Body of pancreas (tissue), 4 donors: ENCODE data around the gene ZBTB49. TPM values are rescaled to one million over a fixed set of nuclear protein-coding genes. Genes with fewer than 3 reads are reported as not detected.

Experiments
- ATAC-seq: fragments of 150-250 bp; one replicate; pipeline ENCODE4 v1.9.1; 2016
- DNase-seq, 4 donors: peaks; one replicate each; pipeline ENCODE4 v3.0.0-alpha.2; 2019
- H3K27ac ChIP-seq, 4 donors: fragments of 200-600 bp; sonication (generic); 1 replicate in 3 of 4; 2 replicates in 1 of 4; pipeline versions ENCODE4 v1.5.1 to v1.6.1; 2016 to 2019; ENCODE audit warnings: mild to moderate bottlenecking in 1 of 4, mixed read lengths in 1 of 4, moderate library complexity in 1 of 4
- H3K27me3 ChIP-seq, 2 donors: fragments of 200-600 bp; sonication (generic); one replicate each; pipeline ENCODE4 v1.6.0; 2016; ENCODE audit warnings: mild to moderate bottlenecking in 1 of 2
- H3K36me3 ChIP-seq, 2 donors: fragments of 200-600 bp; sonication (generic); replicated peaks in 1 of 2; 2 replicates each; pipeline ENCODE4 v1.5.1; 2016; ENCODE audit warnings: low read depth in 2 of 2; ENCODE audit not compliant: insufficient read depth in 1 of 2
- H3K4me1 ChIP-seq: fragments of 200-600 bp; sonication (generic); one replicate; pipeline ENCODE4 v1.6.0; 2016
- H3K4me3 ChIP-seq, 2 donors: fragments of 200-600 bp; sonication (generic); 1 replicate in 1 of 2; 2 replicates in 1 of 2; pipeline ENCODE4 v1.5.1; 2016 to 2019
- H3K9me3 ChIP-seq, 3 donors: fragments of 200-600 bp; sonication (generic); 1 replicate in 2 of 3; 2 replicates in 1 of 3; pipeline ENCODE4 v1.5.1; 2016
- POLR2A ChIP-seq, 3 donors: fragments of 450-650 bp; IDR thresholded peaks; one replicate each; pipeline ENCODE4 v1.6.1; 2016; ENCODE audit warnings: antibody characterized with exemption in 3 of 3, mild to moderate bottlenecking in 2 of 3
- WGBS, 2 donors: methylation state at CpG; one replicate each; pipeline ENCODE4 v1.1.5; 2017; 5-methylcytosine and 5-hydroxymethylcytosine counted together
- intact Hi-C: fragments of 100-400 bp; cut with DNase I; formaldehyde crosslinking; loops from one replicate; pipeline ENCODE4 v1.15.1; 2023
- total RNA-seq, 2 donors: library from RNA; depleted of rRNA; stranded (reverse); fragments of >200 nt; gene quantifications; one replicate each; pipeline ENCODE4 v1.1.0, GENCODE V29; 2016
- TF ChIP-seq, protein P1 (sequence below), 7 experiments: fragments of 450-650 bp in 4 of 7; fragments of 200-600 bp in 3 of 7; sonication (generic) in 3 of 7; IDR thresholded peaks; one replicate each; pipeline ENCODE4 v1.5.1; 2016 to 2019; ENCODE audit warnings: antibody characterized with exemption in 7 of 7

The ZBTB49 gene
- total RNA-seq, 2 donors from 2014 or later, result 9.1 to 23.4 TPM

DNA sequence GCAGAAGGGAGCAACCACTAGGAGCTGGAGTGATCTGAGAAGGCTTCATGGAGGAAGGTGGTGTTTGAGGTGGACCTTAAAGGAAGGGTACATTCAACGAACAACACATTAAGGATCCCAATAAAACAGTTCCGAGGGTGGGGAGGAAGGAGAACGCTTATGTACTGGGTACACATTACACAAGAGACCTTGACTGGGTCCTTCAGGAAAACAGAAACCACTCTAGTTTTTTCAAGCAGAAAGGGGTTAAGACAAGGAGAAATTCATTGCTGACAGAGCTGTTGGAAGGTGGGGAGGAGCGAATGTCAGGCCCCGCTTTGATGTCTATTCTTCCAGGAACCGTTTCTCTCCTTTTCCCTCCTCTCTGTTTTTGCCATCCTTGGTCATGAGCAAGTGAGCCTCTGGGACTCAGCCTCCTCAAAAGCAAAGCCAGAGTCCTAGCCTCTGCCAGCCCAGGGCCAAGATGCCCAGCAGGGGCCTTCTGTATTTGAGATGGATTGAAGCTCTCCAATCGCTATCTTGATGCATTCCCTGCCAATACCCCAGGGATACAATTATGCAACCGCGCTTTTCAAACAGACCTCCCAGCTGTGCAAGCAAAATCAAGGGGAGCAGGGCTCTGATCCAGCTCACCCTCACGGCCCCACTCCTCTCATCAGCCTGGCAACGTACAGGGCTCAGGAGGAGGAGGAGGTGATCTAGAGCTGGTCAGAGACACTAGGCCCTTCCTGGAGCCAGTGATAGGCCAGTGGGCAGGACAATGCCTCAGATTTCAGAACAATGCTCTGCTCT lies 48.4 kb downstream of the ZBTB49 start:
- Histone ChIP-seq H3K9me3 (no peaks in the 10 kb centered on the region), H3K4me3 (no peak overlapping the region), H3K36me3 (no peaks in the 10 kb centered on the region), H3K27ac (no peak overlapping the region), H3K4me1 (no peaks in the 10 kb centered on the region), H3K27me3 (no peaks in the 10 kb centered on the region)
- no peak for DNase-seq
- TF ChIP-seq, protein P1, sequence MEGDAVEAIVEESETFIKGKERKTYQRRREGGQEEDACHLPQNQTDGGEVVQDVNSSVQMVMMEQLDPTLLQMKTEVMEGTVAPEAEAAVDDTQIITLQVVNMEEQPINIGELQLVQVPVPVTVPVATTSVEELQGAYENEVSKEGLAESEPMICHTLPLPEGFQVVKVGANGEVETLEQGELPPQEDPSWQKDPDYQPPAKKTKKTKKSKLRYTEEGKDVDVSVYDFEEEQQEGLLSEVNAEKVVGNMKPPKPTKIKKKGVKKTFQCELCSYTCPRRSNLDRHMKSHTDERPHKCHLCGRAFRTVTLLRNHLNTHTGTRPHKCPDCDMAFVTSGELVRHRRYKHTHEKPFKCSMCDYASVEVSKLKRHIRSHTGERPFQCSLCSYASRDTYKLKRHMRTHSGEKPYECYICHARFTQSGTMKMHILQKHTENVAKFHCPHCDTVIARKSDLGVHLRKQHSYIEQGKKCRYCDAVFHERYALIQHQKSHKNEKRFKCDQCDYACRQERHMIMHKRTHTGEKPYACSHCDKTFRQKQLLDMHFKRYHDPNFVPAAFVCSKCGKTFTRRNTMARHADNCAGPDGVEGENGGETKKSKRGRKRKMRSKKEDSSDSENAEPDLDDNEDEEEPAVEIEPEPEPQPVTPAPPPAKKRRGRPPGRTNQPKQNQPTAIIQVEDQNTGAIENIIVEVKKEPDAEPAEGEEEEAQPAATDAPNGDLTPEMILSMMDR (IDR thresholded peaks at IDR 0.05), result no peak
- no peak for TF ChIP-seq POLR2A (IDR thresholded peaks at IDR 0.05)
- no peak for ATAC-seq
- WGBS, 2 donors, result 43 to 46% methylated on average over 9 to 11 of the region's 11 CpGs
- intact Hi-C loops, result no loop called here

DNA sequence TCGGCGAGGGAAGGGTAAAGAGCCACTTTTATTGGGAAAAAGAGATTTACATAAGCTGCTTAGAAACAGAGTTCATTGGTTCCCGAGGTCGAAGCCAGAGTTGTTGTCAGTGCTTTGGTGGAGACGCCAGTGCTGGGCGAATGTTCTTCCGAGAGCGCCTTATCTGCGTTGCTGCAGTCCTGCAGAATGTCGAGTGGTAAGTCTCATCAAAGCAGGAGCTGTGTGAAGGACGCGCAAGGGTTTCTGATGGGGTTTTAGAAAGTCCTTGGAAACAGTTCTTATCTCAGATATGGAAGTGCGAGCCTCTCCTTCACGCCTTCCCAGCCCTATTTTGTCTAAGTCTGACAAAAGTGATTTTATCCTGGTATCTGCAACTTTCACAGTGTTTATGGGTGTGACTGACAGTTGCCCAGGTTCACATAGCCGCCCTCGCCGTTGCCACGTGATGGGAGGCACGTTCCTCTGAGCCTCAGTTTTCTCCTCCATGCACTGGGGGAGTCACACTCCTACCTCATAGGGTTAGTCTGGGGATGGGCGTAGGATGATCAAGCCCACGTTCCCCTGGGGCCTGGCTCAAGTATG lies 49.5 kb downstream of the ZBTB49 start:
- H3K4me1 ChIP-seq, result no peaks in the 10 kb centered on the region
- ATAC-seq (no peak), DNase-seq (no peak)
- TF ChIP-seq, protein P1 (IDR thresholded peaks at IDR 0.05), result no peak
- no peak for TF ChIP-seq POLR2A (IDR thresholded peaks at IDR 0.05)
- no peaks in the 10 kb centered on the region for H3K9me3 ChIP-seq
- H3K27ac ChIP-seq, result no peak overlapping the region
- H3K27me3 ChIP-seq, result no peaks in the 10 kb centered on the region
- WGBS, 2 donors, result 30 to 49% methylated on average over 19 to 21 of the region's 21 CpGs
- H3K36me3 ChIP-seq, result no peaks in the 10 kb centered on the region
- intact Hi-C loops, result no loop called here
- no peak overlapping the region for H3K4me3 ChIP-seq

DNA sequence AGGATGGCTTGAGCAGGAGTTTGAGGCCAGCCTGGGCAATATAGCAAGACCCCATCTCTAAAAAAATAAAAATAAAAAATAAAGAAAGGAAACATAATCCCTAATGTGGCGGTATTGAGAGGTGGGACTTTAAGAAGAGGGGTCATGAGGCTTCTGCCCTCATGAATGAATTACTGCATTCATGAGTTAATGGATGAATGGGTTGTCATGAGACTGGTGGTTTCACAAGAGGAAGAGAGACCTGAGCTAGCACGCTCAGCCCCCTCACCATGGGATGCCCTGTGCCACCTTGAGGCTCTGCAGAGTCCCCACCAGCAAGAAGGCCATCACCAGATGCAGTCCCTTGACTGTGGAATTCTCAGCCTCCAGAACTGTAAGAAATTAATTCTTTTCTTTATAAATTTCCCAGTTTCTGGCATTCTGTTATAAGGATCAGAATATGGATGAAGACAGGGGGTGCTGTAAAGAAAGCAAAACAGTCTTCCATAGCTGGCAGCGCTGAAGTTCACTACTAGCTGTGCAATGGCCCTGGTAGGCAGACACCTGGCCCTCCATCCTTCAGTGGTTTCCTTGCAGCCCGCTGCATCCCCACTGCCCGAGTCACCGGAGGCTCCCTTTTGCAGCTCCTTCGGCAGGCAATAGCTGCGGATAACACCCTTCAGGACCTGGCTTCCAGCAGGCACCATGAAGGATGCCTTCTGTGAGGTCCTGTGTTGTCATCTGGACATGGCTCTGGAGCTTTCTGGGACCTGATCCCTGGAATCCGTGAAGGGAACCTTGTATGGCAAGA lies 52.0 kb downstream of the ZBTB49 start:
- WGBS, 2 donors, result 76 to 82% methylated on average over 9 of the region's 9 CpGs
- Histone ChIP-seq H3K9me3 (no peaks in the 10 kb centered on the region), H3K36me3 (no peaks in the 10 kb centered on the region), H3K27ac (no peak overlapping the region), H3K4me1 (no peaks in the 10 kb centered on the region), H3K27me3 (no peaks in the 10 kb centered on the region), H3K4me3 (no peak overlapping the region)
- DNase-seq (no peak), ATAC-seq (no peak)
- TF ChIP-seq, protein P1 (IDR thresholded peaks at IDR 0.05), result no peak
- no peak for TF ChIP-seq POLR2A (IDR thresholded peaks at IDR 0.05)
- intact Hi-C loops, result no loop called here

DNA sequence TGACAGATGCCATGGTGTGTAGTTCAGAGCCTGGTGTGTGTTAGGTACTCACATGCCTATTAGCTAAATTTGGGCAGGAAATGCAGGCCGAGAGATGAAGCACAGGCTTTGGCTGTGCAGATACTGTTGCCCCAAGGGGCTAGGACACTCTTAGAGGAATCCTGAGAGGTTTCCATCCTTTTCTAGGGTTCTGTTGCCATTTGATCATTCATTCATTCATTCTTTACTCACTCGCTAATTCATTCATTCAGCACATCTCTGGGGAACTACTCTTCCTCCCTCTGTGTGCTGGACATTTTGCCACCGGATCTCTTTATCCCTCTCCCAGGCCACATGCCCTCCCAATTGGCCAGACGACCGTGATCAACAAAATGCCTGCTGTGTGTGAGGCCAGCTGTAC lies 53.0 kb downstream of the ZBTB49 start:
- WGBS, 2 donors, result 68 to 69% methylated on average over 5 of the region's 5 CpGs
- intact Hi-C loops, result no loop called here
- ATAC-seq, result no peak
- Histone ChIP-seq H3K27me3 (no peaks in the 10 kb centered on the region), H3K9me3 (no peaks in the 10 kb centered on the region), H3K36me3 (no peaks in the 10 kb centered on the region), H3K4me1 (no peaks in the 10 kb centered on the region), H3K27ac (no peak overlapping the region), H3K4me3 (no peak overlapping the region)
- TF ChIP-seq POLR2A (IDR thresholded peaks at IDR 0.05), result no peak
- TF ChIP-seq, protein P1 (IDR thresholded peaks at IDR 0.05), result no peak
- no peak for DNase-seq
